Gastroesophageal sphincter (tissue), 3 donors: ENCODE results near the gene HBQ1.

ENCODE experiments used
- EP300 ChIP-seq: sonication (generic); formaldehyde crosslinking; IDR thresholded peaks from one replicate; pipeline ENCODE4 v1.6.1; 2017; ENCODE audit warnings: antibody characterized with exemption, mild to moderate bottlenecking
- TF ChIP-seq, protein P1 (sequence below), 4 experiments: fragments of 200-600 bp in 2 of 4; fragments of 450-650 bp in 2 of 4; sonication (generic) in 1 of 4; IDR thresholded peaks; one replicate each; pipeline ENCODE4 v1.5.1; 2017 to 2019; ENCODE audit warnings: antibody characterized with exemption in 4 of 4, mild to moderate bottlenecking in 2 of 4, moderate library complexity in 2 of 4

DNA sequence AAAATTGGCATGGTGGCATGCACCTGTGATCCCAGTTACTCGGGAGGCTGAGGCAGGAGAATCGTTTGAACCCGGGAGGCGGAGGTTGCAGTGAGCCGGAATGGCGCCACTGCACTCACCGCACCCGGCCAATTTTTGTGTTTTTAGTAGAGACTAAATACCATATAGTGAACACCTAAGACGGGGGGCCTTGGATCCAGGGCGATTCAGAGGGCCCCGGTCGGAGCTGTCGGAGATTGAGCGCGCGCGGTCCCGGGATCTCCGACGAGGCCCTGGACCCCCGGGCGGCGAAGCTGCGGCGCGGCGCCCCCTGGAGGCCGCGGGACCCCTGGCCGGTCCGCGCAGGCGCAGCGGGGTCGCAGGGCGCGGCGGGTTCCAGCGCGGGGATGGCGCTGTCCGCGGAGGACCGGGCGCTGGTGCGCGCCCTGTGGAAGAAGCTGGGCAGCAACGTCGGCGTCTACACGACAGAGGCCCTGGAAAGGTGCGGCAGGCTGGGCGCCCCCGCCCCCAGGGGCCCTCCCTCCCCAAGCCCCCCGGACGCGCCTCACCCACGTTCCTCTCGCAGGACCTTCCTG is at the start of gene HBQ1:
- no peak for TF ChIP-seq EP300
- TF ChIP-seq, protein P1, sequence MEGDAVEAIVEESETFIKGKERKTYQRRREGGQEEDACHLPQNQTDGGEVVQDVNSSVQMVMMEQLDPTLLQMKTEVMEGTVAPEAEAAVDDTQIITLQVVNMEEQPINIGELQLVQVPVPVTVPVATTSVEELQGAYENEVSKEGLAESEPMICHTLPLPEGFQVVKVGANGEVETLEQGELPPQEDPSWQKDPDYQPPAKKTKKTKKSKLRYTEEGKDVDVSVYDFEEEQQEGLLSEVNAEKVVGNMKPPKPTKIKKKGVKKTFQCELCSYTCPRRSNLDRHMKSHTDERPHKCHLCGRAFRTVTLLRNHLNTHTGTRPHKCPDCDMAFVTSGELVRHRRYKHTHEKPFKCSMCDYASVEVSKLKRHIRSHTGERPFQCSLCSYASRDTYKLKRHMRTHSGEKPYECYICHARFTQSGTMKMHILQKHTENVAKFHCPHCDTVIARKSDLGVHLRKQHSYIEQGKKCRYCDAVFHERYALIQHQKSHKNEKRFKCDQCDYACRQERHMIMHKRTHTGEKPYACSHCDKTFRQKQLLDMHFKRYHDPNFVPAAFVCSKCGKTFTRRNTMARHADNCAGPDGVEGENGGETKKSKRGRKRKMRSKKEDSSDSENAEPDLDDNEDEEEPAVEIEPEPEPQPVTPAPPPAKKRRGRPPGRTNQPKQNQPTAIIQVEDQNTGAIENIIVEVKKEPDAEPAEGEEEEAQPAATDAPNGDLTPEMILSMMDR (IDR thresholded peaks at IDR 0.05) = peak in 3 of 4 experiments; percentile 14 to 40 (median 17)
